GM21367 (cell line): ENCODE results near the gene ZBTB32.

Experiments
- ATAC-seq: cut with Tn5 transposase; IDR thresholded peaks from one replicate; pipeline ENCODE4 v1.9.1; 2021; ENCODE audit not compliant: unreplicated experiment

The ZBTB32 gene

DNA sequence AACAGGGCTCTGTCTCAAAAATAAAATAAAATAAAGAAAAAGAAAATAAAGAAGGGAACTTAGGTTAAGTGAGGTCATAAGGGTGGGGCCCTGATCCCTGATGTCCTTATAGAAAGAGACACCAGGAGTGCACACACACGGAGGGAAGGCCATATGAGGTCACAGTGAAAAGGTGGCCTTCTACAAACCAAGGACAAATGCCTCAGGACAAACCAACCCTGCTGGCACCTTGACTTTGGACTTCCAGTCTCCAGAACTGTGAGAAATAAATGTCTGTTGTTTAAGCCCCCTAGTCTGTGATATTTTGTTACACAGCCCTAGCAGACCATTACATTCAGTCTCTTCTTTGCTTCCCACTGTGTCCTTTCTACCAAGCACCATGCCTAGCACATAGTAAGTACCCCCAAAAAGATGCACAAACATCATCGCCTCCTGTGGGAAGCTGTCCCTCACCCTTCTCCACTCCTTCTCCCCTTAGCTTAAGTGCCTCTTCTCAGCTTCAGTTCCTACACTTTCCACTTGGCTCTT lies 8.4 kb upstream of the ZBTB32 start:
- ATAC-seq: no peak

DNA sequence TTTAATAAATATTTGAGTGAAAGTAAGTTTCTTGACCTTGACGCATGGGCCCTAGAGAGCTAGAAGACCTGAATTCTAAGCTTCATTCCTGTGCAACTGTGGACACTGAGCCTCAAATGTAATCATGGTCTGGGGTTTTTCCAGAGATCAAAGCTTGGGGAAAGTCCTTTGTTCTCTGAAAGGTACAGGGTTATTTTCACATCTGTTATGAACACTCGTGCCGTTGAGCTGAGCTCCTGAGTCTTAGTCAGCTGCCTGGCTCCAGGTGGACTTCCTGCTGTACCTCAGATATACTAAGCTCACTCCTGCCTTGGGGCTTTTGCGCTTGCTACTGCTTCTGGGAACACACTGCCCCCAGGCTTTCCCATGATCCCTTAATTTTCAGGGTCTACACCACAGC lies 7.5 kb upstream of the ZBTB32 start:
- no peak for ATAC-seq

DNA sequence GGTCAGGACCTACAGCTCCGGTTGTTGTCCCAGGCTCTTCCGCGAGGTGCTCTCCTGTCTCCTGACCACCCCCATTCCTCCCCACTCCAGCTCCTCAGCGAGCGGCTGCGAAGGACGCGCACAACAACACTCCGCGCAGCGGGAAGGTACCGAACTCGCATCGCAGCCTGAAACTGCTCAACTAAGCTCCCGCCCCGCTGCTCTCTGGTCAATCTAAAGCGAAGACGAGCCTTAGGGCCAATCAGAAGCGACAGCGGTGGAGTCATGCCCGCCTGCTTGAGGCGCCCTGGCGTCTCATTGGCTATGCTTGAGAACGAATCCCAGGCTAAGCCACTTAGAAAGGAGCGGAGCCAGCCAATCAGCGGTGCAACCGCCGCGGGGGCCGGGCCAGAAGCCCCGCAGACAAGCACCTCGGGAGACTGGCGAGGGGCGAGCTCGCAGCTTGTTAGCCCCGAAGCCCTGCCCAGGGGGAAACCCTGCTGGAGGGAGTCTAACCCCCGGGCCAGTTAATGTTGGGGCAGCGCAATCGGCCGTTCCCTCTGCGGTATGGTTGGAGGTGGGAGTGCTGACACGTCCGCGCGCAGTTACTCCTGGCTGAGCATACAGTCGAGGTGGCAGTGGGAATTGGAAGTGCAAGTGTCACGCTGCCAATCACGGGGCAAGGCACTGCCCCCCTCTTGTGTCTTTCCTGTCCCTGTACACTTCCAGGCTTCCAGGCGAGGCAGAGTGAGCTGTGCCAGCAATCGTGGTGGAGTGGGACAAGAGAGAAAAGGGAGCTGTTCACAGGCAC lies 1.9 kb upstream of the ZBTB32 start:
- ATAC-seq: peak; percentile 85

- no peak for ATAC-seq
Measured at GRCh38 chr19:35703343-35703742, 1.0 kb upstream of the ZBTB32 start.

GRCh38 chr19:35708391-35708790 lies 4.0 kb downstream of the ZBTB32 start:
- ATAC-seq: no peak

GRCh38 chr19:35710784-35711723 lies 6.7 kb downstream of the ZBTB32 start:
- ATAC-seq: no peak

GRCh38 chr19:35712567-35713505 lies 8.5 kb downstream of the ZBTB32 start:
- ATAC-seq: no peak

- ATAC-seq: no peak
Measured at GRCh38 chr19:35713506-35713850, 9.1 kb downstream of the ZBTB32 start.

DNA sequence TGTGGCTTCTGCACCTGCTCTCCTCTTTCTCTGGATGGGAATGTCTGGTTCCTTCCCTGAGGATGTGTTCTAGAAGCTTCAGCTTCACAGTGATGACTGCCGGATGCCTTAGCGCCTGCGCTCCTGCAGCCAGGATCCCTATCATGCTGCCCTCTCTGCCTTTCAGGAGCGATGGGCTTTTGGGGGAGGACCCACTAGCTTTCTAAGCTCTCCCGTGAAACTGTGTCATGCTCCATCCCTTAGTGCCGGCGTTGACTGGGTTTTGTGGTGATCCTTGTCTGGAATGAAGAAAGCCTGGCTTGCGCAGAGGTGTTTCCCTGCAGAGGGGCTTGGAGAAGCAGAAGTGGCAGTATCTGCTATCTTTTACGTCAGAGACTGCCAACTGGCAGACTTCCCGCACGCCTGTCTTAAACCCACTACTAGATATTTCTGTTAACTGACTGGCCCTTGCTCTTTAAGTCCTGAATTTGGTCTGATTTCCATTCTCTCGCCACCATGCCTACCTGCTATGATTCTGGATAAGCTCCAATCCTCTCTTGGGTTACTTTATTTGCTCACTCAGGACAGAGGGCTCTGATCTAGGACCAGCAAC lies 9.6 kb downstream of the ZBTB32 start:
- no peak for ATAC-seq

DNA sequence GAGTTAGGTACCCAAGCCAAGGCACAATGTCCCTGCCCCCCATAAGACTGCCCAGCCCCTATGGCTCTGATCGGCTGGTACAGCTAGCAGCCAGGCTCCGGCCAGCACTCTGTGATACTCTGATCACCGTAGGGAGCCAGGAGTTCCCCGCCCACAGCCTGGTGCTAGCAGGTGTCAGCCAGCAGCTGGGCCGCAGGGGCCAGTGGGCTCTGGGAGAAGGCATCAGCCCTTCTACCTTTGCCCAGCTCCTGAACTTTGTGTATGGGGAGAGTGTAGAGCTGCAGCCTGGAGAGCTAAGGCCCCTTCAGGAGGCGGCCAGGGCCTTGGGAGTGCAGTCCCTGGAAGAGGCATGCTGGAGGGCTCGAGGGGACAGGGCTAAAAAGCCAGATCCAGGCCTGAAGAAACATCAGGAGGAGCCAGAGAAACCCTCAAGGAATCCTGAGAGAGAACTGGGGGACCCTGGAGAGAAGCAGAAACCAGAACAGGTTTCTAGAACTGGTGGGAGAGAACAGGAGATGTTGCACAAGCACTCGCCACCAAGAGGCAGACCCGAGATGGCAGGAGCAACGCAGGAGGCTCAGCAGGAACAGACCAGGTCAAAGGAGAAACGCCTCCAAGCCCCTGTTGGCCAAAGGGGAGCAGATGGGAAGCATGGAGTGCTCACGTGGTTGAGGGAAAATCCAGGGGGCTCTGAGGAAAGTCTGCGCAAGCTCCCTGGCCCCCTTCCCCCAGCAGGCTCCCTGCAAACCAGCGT lies 10.4 kb downstream of the ZBTB32 start:
- no peak for ATAC-seq

GRCh38 chr19:35715355-35715809 lies 11.0 kb downstream of the ZBTB32 start:
- no peak for ATAC-seq

- no peak for ATAC-seq
Measured at GRCh38 chr19:35715981-35716800, 11.8 kb downstream of the ZBTB32 start.

DNA sequence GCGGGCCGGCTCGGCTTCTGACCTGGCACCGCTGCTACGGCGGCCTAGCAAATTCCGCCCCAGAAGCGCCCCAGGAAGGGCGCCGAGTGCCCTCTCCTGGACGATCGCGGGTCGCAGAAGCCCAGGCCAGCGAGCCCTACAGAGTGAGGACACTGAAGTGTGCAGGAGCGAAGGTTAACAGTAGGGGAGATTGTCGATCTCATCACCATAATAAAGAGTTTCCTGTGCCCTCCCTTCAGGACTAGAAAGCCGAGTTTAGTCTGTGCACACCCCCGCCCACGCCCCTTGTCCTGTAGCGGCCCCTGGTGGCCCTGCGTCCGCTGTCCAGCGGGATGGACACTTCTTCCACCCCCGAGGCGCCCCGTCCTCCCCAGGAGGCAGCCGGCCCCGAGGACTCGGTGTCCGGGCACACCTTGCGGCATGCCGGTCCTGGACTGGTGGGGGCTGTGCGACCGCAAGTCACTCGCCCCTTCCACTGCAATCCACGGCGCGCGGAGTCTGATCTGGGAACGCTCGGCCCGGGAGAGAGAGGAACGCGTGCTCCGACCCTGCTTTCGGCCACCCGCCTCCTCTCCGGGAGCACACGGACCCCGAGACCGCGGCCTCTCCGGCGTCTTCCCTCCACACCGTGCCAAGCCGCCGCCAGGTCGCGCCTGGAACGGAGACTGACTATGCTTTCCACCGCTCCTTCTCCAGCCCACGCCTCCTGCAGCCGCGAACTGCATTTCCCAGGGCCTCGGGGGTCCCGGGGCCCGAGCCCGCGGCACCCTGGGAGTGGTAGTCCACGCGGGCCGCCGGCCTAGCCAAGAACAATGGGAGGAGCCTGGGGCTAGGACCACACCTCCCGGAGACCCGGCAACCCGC lies 12.7 kb downstream of the ZBTB32 start:
- peak; percentile 36 for ATAC-seq

GRCh38 chr19:35717665-35718344 lies 13.4 kb downstream of the ZBTB32 start, which contains the start of gene KMT2B:
Gene KMT2B, plus strand, starts transcription at chr19:35718003. Its CDS starts 16 bp downstream, at chr19:35718019.
- peak; percentile 29 for ATAC-seq

GRCh38 chr19:35718345-35719041 lies 14.1 kb downstream of the ZBTB32 start:
- ATAC-seq: no peak

DNA sequence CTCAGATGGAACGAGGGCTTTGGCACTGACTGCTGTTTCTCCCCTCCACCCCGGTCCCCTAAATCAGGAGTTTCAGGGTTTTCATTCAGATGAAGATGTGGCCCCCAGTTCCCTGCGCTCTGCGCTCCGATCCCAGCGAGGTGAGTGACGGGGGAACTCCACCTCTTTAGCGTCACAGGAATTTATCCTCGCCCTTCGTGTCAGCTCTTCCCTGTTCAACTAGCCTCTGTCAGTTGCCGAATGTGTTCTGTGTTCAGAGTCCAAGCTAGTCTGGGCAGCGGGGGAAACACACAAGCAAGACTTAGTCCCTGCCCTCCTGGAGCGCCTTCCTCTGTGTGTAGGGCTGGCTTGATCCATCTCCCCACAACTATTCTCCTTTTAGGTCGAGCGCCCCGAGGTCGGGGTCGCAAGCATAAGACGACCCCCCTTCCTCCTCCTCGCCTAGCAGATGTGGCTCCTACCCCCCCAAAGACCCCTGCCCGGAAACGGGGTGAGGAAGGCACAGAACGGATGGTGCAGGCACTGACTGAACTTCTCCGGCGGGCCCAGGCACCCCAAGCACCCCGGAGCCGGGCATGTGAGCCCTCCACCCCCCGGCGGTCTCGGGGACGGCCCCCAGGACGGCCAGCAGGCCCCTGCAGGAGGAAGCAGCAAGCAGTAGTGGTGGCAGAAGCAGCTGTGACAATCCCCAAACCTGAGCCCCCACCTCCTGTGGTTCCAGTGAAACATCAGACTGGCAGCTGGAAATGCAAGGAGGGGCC lies 15.2 kb downstream of the ZBTB32 start:
- ATAC-seq: no peak
